GM21381 (cell line): ENCODE results near the gene TEDC1.
"Not testable (repeated sequence)": the region's sequence is repeated elsewhere in the genome, so short reads cannot be mapped to it uniquely, and the experiment has no call there.

Experiments
- ATAC-seq: cut with Tn5 transposase; IDR thresholded peaks from one replicate; pipeline ENCODE4 v1.9.1; 2021; ENCODE audit warnings: mild to moderate bottlenecking, moderate library complexity; ENCODE audit not compliant: unreplicated experiment

Gene TEDC1

DNA sequence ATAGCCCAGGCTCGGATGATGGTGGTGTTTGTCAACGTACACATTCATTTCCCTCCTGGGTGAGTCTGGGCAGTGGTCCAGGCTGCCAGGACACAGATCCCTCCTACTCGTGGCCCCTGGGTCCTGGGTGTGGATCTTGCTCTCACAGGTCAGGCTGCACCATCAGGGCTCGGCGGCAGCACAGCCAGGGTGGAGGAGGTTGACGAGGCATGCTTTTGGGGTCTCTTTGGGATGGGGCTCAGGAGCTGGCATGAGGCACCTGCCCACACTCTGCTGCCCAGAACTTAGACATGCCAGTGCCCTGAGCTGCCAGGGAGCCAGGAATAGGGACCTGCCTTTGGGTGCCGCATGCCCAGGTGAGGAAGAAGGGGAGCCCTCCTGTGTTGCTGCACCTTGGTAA is 45.0 kb downstream of the TEDC1 start:
- ATAC-seq = no peak

- no peak for ATAC-seq
Measured at GRCh38 chr14:105536691-105537579, 45.9 kb downstream of the TEDC1 start.

DNA sequence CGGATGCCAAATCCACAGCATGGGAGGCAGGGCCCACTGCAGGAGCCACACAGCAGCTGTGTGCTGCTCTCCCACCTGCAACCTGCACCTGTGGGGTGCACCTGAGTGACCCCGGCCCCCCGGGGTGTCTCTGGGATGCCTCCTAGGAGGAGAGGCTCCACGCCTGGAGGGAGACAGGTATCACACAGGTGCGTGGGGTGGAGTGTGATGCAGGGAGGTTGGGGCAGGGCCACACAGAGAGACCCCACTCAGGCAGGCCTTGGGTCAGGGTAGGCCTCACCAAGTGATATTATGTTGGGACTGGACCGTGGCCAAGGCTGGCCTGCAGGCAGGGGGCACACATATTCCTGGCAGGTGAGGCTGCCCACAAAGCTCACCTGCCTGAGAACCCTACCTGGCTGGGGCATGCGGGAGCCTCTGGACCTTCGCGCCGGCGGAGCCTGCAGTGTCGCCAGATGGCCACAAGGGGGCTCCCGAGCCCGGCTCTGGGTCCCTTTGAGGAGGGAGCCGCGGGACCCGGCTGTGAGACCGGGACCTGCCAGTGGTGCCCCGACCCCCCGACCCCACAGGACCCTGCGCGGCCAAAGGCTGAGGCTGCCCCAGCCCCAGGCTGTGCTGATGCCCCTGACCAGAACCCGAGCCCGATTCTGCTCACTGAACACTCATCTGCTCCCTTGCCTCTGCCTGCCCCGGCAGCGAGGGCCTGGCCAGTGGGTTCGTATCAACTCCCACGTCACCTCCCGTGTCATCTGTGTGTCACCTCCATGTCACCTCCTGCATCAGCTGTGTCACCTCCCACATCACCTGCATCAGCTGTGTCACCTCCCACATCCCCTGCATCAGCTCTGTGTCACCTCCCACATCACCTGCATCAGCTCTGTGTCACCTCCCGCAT is 46.8 kb downstream of the TEDC1 start:
- ATAC-seq = no peak

- ATAC-seq = no peak
Measured at GRCh38 chr14:105538481-105539049, 47.5 kb downstream of the TEDC1 start.

DNA sequence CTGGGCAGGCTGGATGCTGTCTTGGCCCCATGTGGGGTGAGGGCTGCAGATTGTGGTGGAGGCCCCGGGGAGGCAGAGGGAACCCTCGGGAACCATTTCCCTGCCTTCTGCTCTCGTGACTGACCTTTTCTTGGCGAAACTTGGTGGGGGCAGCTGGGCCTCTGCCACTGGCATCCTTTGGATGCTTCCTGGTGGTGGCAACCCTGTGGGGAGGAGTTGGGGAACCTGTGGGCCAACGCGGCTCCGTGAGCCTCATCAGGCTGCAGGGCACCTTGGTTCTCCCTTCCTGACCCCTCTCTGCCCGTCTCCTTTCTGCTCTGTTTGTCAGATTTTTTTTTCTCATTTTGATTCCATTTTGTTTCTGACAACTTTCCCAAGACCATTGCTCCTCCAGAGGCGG is 49.8 kb downstream of the TEDC1 start:
- ATAC-seq = no peak

DNA sequence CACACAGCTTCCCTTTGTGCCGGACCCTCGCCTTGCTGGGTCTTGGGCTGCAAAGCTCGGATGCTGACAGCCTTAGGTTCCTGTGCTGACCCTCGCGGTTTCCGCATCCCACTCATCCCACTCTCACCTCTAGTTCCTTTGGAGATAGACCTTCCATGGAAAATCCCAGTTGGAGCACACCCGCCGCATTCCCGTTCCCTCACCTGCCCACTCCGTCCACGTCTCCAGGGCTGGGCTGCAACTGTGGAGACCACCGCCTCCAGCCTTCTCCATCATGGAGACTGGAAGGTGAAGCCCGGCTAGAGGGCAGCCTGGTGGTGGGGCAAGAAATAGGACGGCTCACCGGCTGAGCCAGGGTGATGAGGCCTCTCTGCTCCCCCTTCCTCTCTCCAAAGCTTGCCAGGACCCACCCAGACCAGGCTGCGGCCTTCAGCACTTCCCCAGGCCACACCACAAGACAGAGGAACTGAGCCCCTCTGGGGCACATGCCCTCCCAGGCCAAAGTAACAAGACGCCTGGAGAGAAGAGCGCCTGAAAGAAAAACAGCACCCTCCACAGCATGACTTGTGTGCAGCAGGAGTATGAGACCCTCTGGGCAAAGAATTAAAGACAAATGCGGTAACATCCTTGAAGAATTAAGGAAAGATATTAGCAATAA is 50.3 kb downstream of the TEDC1 start:
- no peak for ATAC-seq

DNA sequence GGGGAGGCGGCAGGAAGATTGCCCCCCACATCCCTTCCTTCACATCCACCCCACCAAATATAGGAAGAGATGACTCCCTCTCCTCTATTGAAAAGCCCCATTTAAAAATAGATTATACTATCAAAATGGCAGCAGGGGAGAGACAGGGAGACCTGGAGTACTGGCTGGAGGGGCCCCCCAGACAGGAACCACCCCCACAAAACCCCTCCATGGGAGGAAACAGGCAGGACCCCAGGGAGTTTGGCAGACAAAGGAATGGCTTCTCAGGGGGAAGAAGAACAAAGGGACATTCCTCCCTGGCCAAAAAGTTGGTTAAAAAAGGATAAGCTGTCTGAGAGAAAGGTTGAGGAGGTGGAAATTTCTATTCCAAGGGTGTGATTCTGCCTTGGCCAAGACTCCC is 54.6 kb downstream of the TEDC1 start:
- ATAC-seq = not testable (repeated sequence)

GRCh38 chr14:105546410-105546809 is 55.4 kb downstream of the TEDC1 start:
- ATAC-seq = not testable (repeated sequence)

DNA sequence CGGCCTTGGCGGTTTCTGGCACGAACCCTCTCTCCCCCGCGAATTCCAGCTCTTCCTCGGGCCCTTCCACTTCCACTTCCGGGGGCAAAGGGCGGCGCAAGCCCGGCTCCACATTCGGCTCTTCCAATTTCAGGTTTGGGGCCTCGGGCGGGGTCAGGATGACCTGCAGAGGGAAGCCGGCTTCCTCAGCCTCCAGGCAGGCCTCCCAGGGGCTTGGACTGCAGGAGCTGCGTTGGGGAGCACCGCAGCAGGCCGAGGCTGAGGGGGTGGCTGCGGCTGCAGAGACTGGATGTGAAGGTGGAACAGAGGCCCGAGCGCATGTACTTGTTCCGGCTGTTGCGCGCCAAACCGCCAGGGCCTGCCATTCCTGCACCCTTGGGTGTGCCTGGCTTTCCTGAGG is 56.0 kb downstream of the TEDC1 start:
- not testable (repeated sequence) for ATAC-seq

- ATAC-seq = no peak
Measured at GRCh38 chr14:105547741-105548169, 56.7 kb downstream of the TEDC1 start.
